SK-N-SH (cell line): ENCODE results near the gene CDH4. TPM values are rescaled to one million over a fixed set of nuclear protein-coding genes. Genes with fewer than 3 reads are reported as not detected.

Source experiments
- CTCF ChIA-PET: fragments of 300-600, 350-600 bp; formaldehyde crosslinking; extraction: SDS; loops from one replicate; lab custom pipeline; 2021; lab: Yijun Ruan, JAX
- POLR2A ChIA-PET: fragments of 350-600 bp; sonication (Branson Sonifier 250); formaldehyde crosslinking; extraction: SDS; loops from one replicate; lab custom pipeline; 2020; ENCODE audit warnings: antibody characterized with exemption, inconsistent platforms; lab: Yijun Ruan, JAX
- DNase-seq: peaks from one replicate; pipeline ENCODE4 v3.0.0; 2012
- H2AFZ ChIP-seq: fragments of 200-600 bp; sonication (generic); 2 replicates; pipeline ENCODE4 v1.8.1; 2016; ENCODE audit warnings: antibody characterized with exemption, mild to moderate bottlenecking, low read depth
- H3F3A ChIP-seq: fragments of 200-600 bp; sonication (generic); replicated peaks from 2 replicates; pipeline ENCODE3; 2016; ENCODE audit warnings: antibody characterized with exemption, mild to moderate bottlenecking; ENCODE audit not compliant: insufficient read depth
- H3K27ac ChIP-seq, 2 experiments: fragments of 200-500 bp in 1 of 2; fragments of 200-600 bp in 1 of 2; sonication (Bioruptor generic) in 1 of 2; sonication (generic), shearing (Covaris generic) in 1 of 2; 2 replicates each; pipeline versions ENCODE4 v1.5.1 to v1.6.1; 2014 to 2016; ENCODE audit warnings: low read depth in 2 of 2, inconsistent platforms in 1 of 2, low read length in 1 of 2, mild to moderate bottlenecking in 1 of 2, mixed read lengths in 1 of 2
- H3K27me3 ChIP-seq: fragments of 200-600 bp; sonication (generic), shearing (Covaris generic); 2 replicates; pipeline ENCODE4 v1.6.1; 2016; ENCODE audit warnings: mixed run types; ENCODE audit not compliant: insufficient read depth
- H3K36me3 ChIP-seq, 2 experiments: fragments of 200-500 bp in 1 of 2; fragments of 200-600 bp in 1 of 2; sonication (Bioruptor generic) in 1 of 2; sonication (generic) in 1 of 2; replicated peaks in 1 of 2; 2 replicates each; pipeline versions ENCODE3 to v1.5.1; 2014 to 2016; ENCODE audit warnings: low read length in 1 of 2, mild to moderate bottlenecking in 1 of 2; ENCODE audit not compliant: insufficient read depth in 2 of 2, control insufficient read depth in 1 of 2
- H3K4me1 ChIP-seq, 2 experiments: fragments of 200-500 bp in 1 of 2; fragments of 200-600 bp in 1 of 2; sonication (Bioruptor generic) in 1 of 2; sonication (generic), shearing (Covaris generic) in 1 of 2; 2 replicates each; pipeline versions ENCODE4 v1.5.1 to v1.6.1; 2014 to 2016; ENCODE audit warnings: low read depth in 1 of 2, low read length in 1 of 2, mixed run types in 1 of 2; ENCODE audit not compliant: insufficient read depth in 2 of 2, control insufficient read depth in 1 of 2
- H3K4me2 ChIP-seq: fragments of 200-600 bp; sonication (generic), shearing (Covaris generic); 2 replicates; pipeline ENCODE4 v1.6.1; 2017; ENCODE audit warnings: mixed run types
- H3K4me3 ChIP-seq, 2 experiments: fragments of 200-500 bp in 1 of 2; fragments of 200-600 bp in 1 of 2; sonication (Bioruptor generic) in 1 of 2; sonication (generic), shearing (Covaris generic) in 1 of 2; 2 replicates each; pipeline versions ENCODE4 v1.5.1 to v1.8.1; 2014 to 2016; ENCODE audit warnings: low read depth in 2 of 2, inconsistent platforms in 1 of 2, low read length in 1 of 2, mild to moderate bottlenecking in 1 of 2, mixed read lengths in 1 of 2, moderate library complexity in 1 of 2
- H3K79me2 ChIP-seq: fragments of 200-600 bp; sonication (generic); 2 replicates; pipeline ENCODE4 v1.8.1; 2017; ENCODE audit warnings: mild to moderate bottlenecking; ENCODE audit not compliant: insufficient read depth
- H3K9ac ChIP-seq: fragments of 200-600 bp; sonication (generic); 2 replicates; pipeline ENCODE4 v1.6.1; 2017; ENCODE audit warnings: mixed run types
- H3K9me2 ChIP-seq: fragments of 200-600 bp; sonication (generic); 2 replicates; pipeline ENCODE4 v1.6.1; 2017; ENCODE audit warnings: mixed run types
- H3K9me3 ChIP-seq: fragments of 200-600 bp; sonication (generic); 2 replicates; pipeline ENCODE4 v1.6.1; 2017; ENCODE audit warnings: mixed run types, mild to moderate bottlenecking, moderate library complexity
- H4K20me1 ChIP-seq: fragments of 200-600 bp; sonication (generic); 2 replicates; pipeline ENCODE4 v1.6.1; 2017; ENCODE audit warnings: mild to moderate bottlenecking, mixed run types; ENCODE audit not compliant: insufficient read depth
- ELF1 ChIP-seq: IDR thresholded peaks from 2 replicates; pipeline ENCODE4 v1.4.0; 2012
- EP300 ChIP-seq, 2 experiments: IDR thresholded peaks; 2 replicates each; pipeline versions ENCODE4 v1.4.0 to v1.6.1; 2012; ENCODE audit warnings: borderline replicate concordance in 1 of 2, low read depth in 1 of 2, low read length in 1 of 2
- EZH2phosphoT487 ChIP-seq: fragments of 200-600 bp; sonication (generic); IDR thresholded peaks from 2 replicates; pipeline ENCODE4 v1.6.1; 2017; ENCODE audit warnings: low read depth, mixed run types, mild to moderate bottlenecking, antibody characterized with exemption, moderate library complexity, borderline replicate concordance
- FOXM1 ChIP-seq: IDR thresholded peaks from 2 replicates; pipeline ENCODE4 v1.4.0; 2012; ENCODE audit warnings: low read depth, mild to moderate bottlenecking
- GABPA ChIP-seq: IDR thresholded peaks from 2 replicates; pipeline ENCODE4 v1.4.0; 2012; ENCODE audit warnings: low read depth, mild to moderate bottlenecking
- GATA2 ChIP-seq: sonication (generic); formaldehyde crosslinking; IDR thresholded peaks from 2 replicates; pipeline ENCODE4 v1.5.0; 2020; ENCODE audit warnings: mild to moderate bottlenecking, missing genetic modification reagents
- MEF2A ChIP-seq: IDR thresholded peaks from 2 replicates; pipeline ENCODE4 v1.4.0; 2012; ENCODE audit warnings: low read depth, borderline replicate concordance
- MXI1 ChIP-seq: IDR thresholded peaks from 2 replicates; pipeline ENCODE4 v1.6.1; 2012; ENCODE audit warnings: mild to moderate bottlenecking, low read depth, low read length, improper control_type of control experiment
- RAD21 ChIP-seq: IDR thresholded peaks from 2 replicates; pipeline ENCODE4 v1.6.1; 2012; ENCODE audit warnings: mild to moderate bottlenecking, low read length
- RCOR1 ChIP-seq: fragments of 150-350 bp; IDR thresholded peaks from 2 replicates; pipeline ENCODE4 v1.6.1; 2017; ENCODE audit warnings: antibody characterized with exemption, low read length
- RFX5 ChIP-seq: IDR thresholded peaks from 2 replicates; pipeline ENCODE4 v1.6.1; 2012; ENCODE audit warnings: mild to moderate bottlenecking, improper control_type of control experiment, low read length
- SIN3A ChIP-seq: IDR thresholded peaks from 2 replicates; pipeline ENCODE4 v1.6.1; 2012; ENCODE audit warnings: low read depth, mild to moderate bottlenecking, low read length, moderate library complexity, borderline replicate concordance
- TAF1 ChIP-seq: IDR thresholded peaks from 2 replicates; pipeline ENCODE4 v1.6.1; 2012; ENCODE audit warnings: low read depth, mild to moderate bottlenecking, low read length, moderate library complexity, borderline replicate concordance
- TCF12 ChIP-seq: IDR thresholded peaks from 2 replicates; pipeline ENCODE4 v1.4.0; 2012
- TEAD4 ChIP-seq: IDR thresholded peaks from 2 replicates; pipeline ENCODE4 v1.4.0; 2012; ENCODE audit warnings: mild to moderate bottlenecking, borderline replicate concordance; ENCODE audit not compliant: insufficient read depth
- YY1 ChIP-seq: IDR thresholded peaks from 2 replicates; pipeline ENCODE4 v1.4.0; 2012; ENCODE audit warnings: low read depth, mild to moderate bottlenecking
- WGBS: methylation state at CpG from one replicate; pipeline ENCODE4 v1.1.6; 2017; ENCODE audit warnings: low lambda C conversion rate; 5-methylcytosine and 5-hydroxymethylcytosine counted together
- polyA plus RNA-seq, 3 experiments: library from polyadenylated mRNA; depleted of rRNA; stranded (reverse); fragments of >200 nt; gene quantifications; 2 replicates each; pipeline ENCODE4 v1.2.3, GENCODE V29; 2012

CDH4 gene
- polyA plus RNA-seq, 1 of the 3 experiments (the other 2 are of a cell fraction) = not detected

DNA sequence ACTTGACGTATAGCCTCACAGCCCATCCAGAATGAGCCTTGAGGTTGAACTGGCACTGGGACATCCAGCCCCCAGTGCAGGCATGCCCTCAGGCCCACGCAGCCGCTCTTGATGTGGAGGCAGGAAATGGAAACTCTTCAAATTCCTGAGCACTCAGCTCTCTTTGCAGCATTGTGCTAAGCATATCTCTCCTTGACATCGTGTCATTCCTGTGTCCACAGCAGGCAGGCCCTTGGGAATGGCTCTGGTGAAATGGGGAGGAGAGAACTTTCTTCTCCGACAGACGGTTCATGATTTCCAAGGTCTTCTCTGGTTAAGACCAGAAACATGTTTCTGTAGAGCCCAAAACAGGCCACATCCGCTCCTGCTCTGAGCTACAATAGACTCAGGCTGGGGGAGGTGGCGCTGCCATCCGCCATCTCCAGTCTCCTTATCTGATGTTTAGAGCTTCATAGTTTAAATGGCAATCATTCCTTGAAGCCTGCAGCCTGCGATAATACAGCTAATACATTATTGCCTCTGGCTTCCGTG, 248.8 kb downstream of the CDH4 start:
- Histone ChIP-seq H3F3A (no peaks in the 10 kb centered on the region), H2AFZ (no peak overlapping the region), H3K27ac (no peak overlapping the region), H3K9ac (no peak overlapping the region), H3K9me3 (no peaks in the 10 kb centered on the region), H3K79me2 (no peaks in the 10 kb centered on the region), H3K4me2 (no peak overlapping the region), H3K36me3 (no peaks in the 10 kb centered on the region), H3K9me2 (no peaks in the 10 kb centered on the region), H3K27me3 (no peaks in the 10 kb centered on the region), H4K20me1 (no peaks in the 10 kb centered on the region), H3K4me1 (no peaks in the 10 kb centered on the region), H3K4me3 (no peak overlapping the region)
- 35% methylated on average over 11 of the region's 11 CpGs for WGBS
- POLR2A ChIA-PET = no interaction called here
- TF ChIP-seq EP300 (IDR thresholded peaks at IDR 0.05; ENCODE audit: borderline replicate concordance in 1 of 2, low read depth in 1 of 2, low read length in 1 of 2) = no peak
- TF ChIP-seq FOXM1 = no peak
- TF ChIP-seq RCOR1 = no peak
- no peak for TF ChIP-seq GABPA
- TF ChIP-seq MEF2A = no peak
- no peak for TF ChIP-seq ELF1
- no peak for TF ChIP-seq RAD21
- no peak for TF ChIP-seq SIN3A
- TF ChIP-seq MXI1 = no peak
- no peak for TF ChIP-seq RFX5
- TF ChIP-seq TCF12 = no peak
- TF ChIP-seq YY1 = no peak
- no peak for TF ChIP-seq GATA2 (CRISPR knock-in tag)
- TF ChIP-seq TAF1 = no peak
- CTCF ChIA-PET = no interaction called here
- DNase-seq = peak; percentile 44

DNA sequence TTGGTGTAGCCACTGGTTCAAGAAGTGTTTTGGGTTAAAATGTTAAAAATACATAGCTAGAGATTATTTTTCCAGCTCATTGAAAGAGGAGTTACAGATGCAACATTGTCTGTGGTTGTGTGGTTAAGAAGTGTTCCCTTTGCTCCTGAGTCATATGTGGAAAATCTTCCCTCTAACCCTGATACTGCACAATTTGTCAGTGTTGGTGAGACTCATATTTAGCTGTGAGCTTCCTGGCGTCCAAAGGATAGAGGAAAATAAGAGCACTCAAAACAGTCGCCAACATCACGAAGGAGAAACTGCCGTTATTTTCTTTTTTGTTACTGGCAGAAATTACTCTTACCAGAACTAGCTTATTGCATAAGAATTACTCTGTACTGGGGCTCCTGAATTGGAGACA, 250.4 kb downstream of the CDH4 start:
- Histone ChIP-seq H3K9ac (no peak overlapping the region), H3K9me3 (no peaks in the 10 kb centered on the region), H3K79me2 (no peaks in the 10 kb centered on the region), H4K20me1 (no peaks in the 10 kb centered on the region), H3K4me1 (no peaks in the 10 kb centered on the region), H3K4me3 (no peak overlapping the region), H2AFZ (no peak overlapping the region), H3K36me3 (no peaks in the 10 kb centered on the region), H3K9me2 (no peaks in the 10 kb centered on the region), H3F3A (no peaks in the 10 kb centered on the region), H3K4me2 (no peak overlapping the region), H3K27me3 (no peaks in the 10 kb centered on the region), H3K27ac (no peak overlapping the region)
- CTCF ChIA-PET = no interaction called here
- TF ChIP-seq MXI1 (no peak), TEAD4 (no peak), ELF1 (no peak), EP300 (IDR thresholded peaks at IDR 0.05; ENCODE audit: borderline replicate concordance in 1 of 2, low read depth in 1 of 2, low read length in 1 of 2) (no peak), EZH2phosphoT487 (no peak)
- POLR2A ChIA-PET = no interaction called here
- no peak for DNase-seq
- WGBS = 58% methylated on average over 4 of the region's 4 CpGs
